Stimulated activated naive CD4-positive, alpha-beta T cell treated with Interleukin-2 at 50 U/mL for 16 hours (primary cell): ENCODE results near the gene GIMD1.

ENCODE experiments used
- DNase-seq: peaks from one replicate; lab custom pipeline; 2025; lab: John Stamatoyannopoulos, UW

Gene GIMD1

GRCh38 chr4:106315476-106315967, 53.1 kb downstream of the GIMD1 start:
- peak; percentile 56 for DNase-seq

DNA sequence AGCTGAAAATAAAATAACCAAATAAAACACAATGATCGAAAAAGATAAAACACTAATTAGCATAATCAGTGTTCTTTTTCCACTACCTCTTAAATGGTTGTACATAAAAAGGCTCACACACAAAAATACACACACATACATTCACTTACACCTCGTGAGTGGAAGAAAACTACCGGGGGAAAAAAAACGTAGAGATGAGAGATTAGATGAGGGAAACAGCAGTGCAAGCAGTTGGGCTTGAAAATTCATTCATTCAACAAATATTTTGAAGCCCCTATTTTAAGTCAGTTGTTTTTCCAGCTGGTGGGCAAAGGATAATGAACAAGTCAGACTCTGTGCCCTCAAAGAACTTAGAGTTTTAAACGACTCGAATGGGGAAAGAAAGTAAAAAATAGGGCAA, 53.6 kb downstream of the GIMD1 start:
- DNase-seq = no peak

- DNase-seq = no peak
Measured at GRCh38 chr4:106312997-106313522, 55.5 kb downstream of the GIMD1 start.

- DNase-seq = no peak
Measured at GRCh38 chr4:106312377-106312776, 56.2 kb downstream of the GIMD1 start.
